ENCODE data around the gene SPPL2C. TPM values are rescaled to one million over a fixed set of nuclear protein-coding genes. Genes with fewer than 3 reads are reported as not detected.

SPPL2C gene
- total RNA-seq, 1 experiment from 2014 or later = not detected

DNA sequence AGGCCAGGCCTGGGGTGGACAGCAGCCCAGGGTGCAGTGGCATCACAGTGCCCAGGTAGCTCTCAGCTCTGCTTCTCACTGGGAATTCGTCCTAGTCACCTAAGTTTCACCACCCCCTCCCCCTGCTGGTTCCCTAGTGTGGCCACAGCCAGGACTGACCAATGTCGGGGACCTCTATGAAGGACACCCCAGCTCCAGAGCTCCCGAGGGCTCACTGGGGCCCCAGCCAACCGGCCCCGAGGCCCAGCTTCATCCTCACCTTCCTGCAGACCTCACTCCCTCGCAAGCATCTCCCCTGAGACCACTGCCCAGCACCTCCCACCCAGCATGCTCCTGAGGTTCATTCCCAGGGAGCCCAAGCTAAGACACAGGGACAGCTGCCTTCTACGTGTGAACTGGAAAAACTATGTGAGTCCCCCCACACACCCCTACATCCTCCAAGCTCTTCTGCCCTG lies 4.9 kb downstream of the SPPL2C start (continued):
- no peak for TF ChIP-seq HMGA2 (CRISPR knock-in tag; IDR thresholded peaks at IDR 0.05)
- TF ChIP-seq ZSCAN18 (CRISPR knock-in tag; IDR thresholded peaks at IDR 0.05) = no peak
- no peak for TF ChIP-seq ZNF416 (CRISPR knock-in tag; IDR thresholded peaks at IDR 0.05)
- TF ChIP-seq ATF6 (CRISPR knock-in tag; IDR thresholded peaks at IDR 0.05) = no peak
- no peak for TF ChIP-seq ZNF396 (CRISPR knock-in tag; IDR thresholded peaks at IDR 0.05; ENCODE audit: borderline replicate concordance)
- no peak for TF ChIP-seq NFE2L1 (CRISPR knock-in tag; IDR thresholded peaks at IDR 0.05)

DNA sequence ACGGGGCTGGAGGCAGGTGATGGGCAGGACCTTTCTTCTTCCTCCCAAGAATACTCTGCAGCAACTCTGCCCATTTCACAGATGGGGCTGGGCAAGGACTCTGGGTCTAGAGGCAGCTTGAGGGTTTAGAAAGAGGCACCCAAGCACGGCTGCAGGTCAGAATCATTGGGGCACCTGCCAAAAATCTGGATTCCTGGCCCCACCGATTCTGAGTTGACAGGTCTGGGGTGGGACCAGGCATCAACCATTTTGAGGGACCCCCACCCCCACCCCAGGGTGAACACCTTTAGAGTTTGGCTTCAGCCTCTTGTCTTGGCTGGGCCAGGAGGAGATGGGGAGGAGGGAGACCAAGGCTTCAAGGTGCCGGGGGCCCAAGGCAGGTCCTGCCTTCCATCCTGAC lies 5.3 kb downstream of the SPPL2C start:
- peaks cover 5% of the 10 kb centered on the region; the same call in 1 of the 2 replicates for H3K27me3 Mint-ChIP-seq (ENCODE audit: low read depth)
- DNase-seq (ENCODE audit: low spot score) = no peak
- TF ChIP-seq SMAD3 (CRISPR knock-in tag; IDR thresholded peaks at IDR 0.05; ENCODE audit: borderline replicate concordance) = no peak
- no peaks in the 10 kb centered on the region for H3K36me3 Mint-ChIP-seq
- no peak for ATAC-seq
- H3K9me3 Mint-ChIP-seq = peaks cover 1% of the 10 kb centered on the region; the same call in 1 of the 2 replicates
- CTCF ChIA-PET = interaction anchor here (0.8 to 2.3 kb wide), 7 partner anchors 16 to 210 kb away, joined by 3 to 12 read pairs (median 6); no protein-coding TSS in a partner anchor
- H3K4me1 Mint-ChIP-seq = no peaks in the 10 kb centered on the region
- H3K27ac Mint-ChIP-seq = no peak overlapping the region
- H3K4me3 Mint-ChIP-seq = no peak overlapping the region
- POLR2A ChIA-PET = no interaction called here

GRCh38 chr17:45850468-45850867 lies 5.8 kb downstream of the SPPL2C start:
- POLR2A ChIA-PET = interaction anchor here (0.6 kb wide), 1 partner anchor 196 kb away, joined by 3 read pairs; no protein-coding TSS in a partner anchor
- no peaks in the 10 kb centered on the region for H3K4me1 Mint-ChIP-seq
- H3K9me3 Mint-ChIP-seq = peaks cover 6% of the 10 kb centered on the region
- no peak for ATAC-seq
- no peak for TF ChIP-seq AR (CRISPR knock-in tag; IDR thresholded peaks at IDR 0.05)
- TF ChIP-seq ETV6 (CRISPR knock-in tag; IDR thresholded peaks at IDR 0.05) = no peak
- no peak for TF ChIP-seq ZNF423 (CRISPR knock-in tag; IDR thresholded peaks at IDR 0.05)
- no peak for TF ChIP-seq TEAD4 (CRISPR knock-in tag; IDR thresholded peaks at IDR 0.05)
- TF ChIP-seq TEAD1 (CRISPR knock-in tag; IDR thresholded peaks at IDR 0.05) = no peak
- TF ChIP-seq ZNF138 (CRISPR knock-in tag; conservative IDR thresholded peaks at IDR 0.05) = no peak
- TF ChIP-seq CREM (CRISPR knock-in tag; IDR thresholded peaks at IDR 0.05) = no peak
- TF ChIP-seq, protein P1, sequence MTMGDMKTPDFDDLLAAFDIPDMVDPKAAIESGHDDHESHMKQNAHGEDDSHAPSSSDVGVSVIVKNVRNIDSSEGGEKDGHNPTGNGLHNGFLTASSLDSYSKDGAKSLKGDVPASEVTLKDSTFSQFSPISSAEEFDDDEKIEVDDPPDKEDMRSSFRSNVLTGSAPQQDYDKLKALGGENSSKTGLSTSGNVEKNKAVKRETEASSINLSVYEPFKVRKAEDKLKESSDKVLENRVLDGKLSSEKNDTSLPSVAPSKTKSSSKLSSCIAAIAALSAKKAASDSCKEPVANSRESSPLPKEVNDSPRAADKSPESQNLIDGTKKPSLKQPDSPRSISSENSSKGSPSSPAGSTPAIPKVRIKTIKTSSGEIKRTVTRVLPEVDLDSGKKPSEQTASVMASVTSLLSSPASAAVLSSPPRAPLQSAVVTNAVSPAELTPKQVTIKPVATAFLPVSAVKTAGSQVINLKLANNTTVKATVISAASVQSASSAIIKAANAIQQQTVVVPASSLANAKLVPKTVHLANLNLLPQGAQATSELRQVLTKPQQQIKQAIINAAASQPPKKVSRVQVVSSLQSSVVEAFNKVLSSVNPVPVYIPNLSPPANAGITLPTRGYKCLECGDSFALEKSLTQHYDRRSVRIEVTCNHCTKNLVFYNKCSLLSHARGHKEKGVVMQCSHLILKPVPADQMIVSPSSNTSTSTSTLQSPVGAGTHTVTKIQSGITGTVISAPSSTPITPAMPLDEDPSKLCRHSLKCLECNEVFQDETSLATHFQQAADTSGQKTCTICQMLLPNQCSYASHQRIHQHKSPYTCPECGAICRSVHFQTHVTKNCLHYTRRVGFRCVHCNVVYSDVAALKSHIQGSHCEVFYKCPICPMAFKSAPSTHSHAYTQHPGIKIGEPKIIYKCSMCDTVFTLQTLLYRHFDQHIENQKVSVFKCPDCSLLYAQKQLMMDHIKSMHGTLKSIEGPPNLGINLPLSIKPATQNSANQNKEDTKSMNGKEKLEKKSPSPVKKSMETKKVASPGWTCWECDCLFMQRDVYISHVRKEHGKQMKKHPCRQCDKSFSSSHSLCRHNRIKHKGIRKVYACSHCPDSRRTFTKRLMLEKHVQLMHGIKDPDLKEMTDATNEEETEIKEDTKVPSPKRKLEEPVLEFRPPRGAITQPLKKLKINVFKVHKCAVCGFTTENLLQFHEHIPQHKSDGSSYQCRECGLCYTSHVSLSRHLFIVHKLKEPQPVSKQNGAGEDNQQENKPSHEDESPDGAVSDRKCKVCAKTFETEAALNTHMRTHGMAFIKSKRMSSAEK (CRISPR knock-in tag; IDR thresholded peaks at IDR 0.05; ENCODE audit: borderline replicate concordance) = no peak
- no peak for TF ChIP-seq CBFB (CRISPR knock-in tag; IDR thresholded peaks at IDR 0.05; ENCODE audit: low read depth)
- TF ChIP-seq, protein P2, sequence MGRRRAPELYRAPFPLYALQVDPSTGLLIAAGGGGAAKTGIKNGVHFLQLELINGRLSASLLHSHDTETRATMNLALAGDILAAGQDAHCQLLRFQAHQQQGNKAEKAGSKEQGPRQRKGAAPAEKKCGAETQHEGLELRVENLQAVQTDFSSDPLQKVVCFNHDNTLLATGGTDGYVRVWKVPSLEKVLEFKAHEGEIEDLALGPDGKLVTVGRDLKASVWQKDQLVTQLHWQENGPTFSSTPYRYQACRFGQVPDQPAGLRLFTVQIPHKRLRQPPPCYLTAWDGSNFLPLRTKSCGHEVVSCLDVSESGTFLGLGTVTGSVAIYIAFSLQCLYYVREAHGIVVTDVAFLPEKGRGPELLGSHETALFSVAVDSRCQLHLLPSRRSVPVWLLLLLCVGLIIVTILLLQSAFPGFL (CRISPR knock-in tag; IDR thresholded peaks at IDR 0.05; ENCODE audit: borderline replicate concordance) = no peak
- TF ChIP-seq, protein P3, sequence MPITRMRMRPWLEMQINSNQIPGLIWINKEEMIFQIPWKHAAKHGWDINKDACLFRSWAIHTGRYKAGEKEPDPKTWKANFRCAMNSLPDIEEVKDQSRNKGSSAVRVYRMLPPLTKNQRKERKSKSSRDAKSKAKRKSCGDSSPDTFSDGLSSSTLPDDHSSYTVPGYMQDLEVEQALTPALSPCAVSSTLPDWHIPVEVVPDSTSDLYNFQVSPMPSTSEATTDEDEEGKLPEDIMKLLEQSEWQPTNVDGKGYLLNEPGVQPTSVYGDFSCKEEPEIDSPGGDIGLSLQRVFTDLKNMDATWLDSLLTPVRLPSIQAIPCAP (CRISPR knock-in tag; IDR thresholded peaks at IDR 0.05) = no peak
- TF ChIP-seq, protein P4, sequence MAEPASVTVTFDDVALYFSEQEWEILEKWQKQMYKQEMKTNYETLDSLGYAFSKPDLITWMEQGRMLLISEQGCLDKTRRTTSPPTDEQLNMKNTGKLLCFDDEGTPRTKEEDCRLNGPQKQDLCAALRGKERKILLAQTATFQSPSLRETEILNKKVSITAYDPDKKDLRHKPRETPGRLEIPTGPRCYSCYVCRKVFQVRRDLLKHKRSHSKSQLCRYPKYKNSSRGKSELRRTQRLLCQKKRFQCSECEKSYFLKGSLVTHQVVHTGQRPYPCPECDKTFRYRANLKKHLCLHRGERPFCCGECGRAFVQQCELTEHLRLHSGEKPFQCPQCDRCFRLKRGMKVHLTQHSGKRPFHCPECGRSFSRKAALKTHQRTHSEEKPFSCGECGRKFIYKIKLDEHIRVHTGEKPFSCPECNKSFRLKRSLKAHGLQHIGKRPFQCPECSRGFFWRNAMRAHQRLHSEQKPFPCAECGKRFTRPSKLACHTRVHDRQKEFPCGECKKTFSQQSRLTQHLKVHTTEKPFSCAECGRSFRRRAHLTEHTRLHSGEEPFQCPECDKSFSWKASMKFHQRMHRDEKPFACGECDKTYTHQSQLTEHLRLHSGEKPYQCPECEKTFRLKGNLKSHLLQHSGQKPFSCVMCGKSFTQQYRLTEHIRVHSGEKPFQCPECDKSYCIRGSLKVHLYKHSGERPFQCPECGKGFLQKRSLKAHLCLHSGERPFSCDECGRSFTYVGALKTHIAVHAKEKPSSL (CRISPR knock-in tag; conservative IDR thresholded peaks at IDR 0.05) = no peak
- H3K36me3 Mint-ChIP-seq = no peaks in the 10 kb centered on the region
- H3K27ac Mint-ChIP-seq = no peak overlapping the region
- no peak for DNase-seq (ENCODE audit: low spot score)
- peaks cover 5% of the 10 kb centered on the region; the same call in 1 of the 2 replicates for H3K27me3 Mint-ChIP-seq (ENCODE audit: low read depth)
- H3K4me3 Mint-ChIP-seq = no peak overlapping the region
- CTCF ChIA-PET = interaction anchor here (1.0 to 2.4 kb wide), 5 partner anchors 19 to 210 kb away, joined by 6 to 17 read pairs (median 12); partner anchors contain the start of gene CRHR1
